Activated CD8-positive, alpha-beta memory T cell treated with anti-CD3 and anti-CD28 coated beads for 48 hours (primary cell): ENCODE data around the gene TADA3.
A peak's percentile ranks its signal among the peaks of the same experiment; 100 is the strongest.

Source experiments
- DNase-seq, 3 experiments: peaks; one replicate each; pipeline ENCODE4 v3.0.0-alpha.2; 2020; ENCODE audit warnings: low read depth in 2 of 3, low spot score in 2 of 3

The TADA3 gene

GRCh38 chr3:9762871-9763270, 29.4 kb downstream of the TADA3 start:
- DNase-seq: no peak

GRCh38 chr3:9761919-9762318, 30.4 kb downstream of the TADA3 start:
- DNase-seq: no peak

- DNase-seq: no peak
These were observed 31.3 kb downstream of the TADA3 start for GRCh38 chr3:9760779-9761505.

DNA sequence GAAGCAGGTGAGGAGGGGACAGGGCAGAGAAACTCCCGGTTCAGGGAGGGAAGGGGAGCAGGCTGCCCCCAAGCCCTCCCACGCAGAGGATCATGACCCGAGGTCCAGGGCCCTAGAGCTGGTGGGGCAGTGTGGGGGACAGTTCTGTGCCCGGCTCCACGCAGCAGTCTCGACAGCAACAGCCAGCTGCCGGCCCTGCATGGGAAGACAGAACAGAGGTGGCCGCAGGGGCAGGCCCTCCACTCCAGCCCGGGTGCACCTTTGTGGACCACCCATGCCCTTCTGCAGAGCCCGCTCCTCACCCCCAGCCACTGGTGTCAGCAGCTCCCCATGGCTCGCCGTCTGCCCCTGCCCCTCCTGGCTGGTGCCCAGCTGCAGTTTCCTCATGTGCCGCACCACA, 34.8 kb downstream of the TADA3 start:
- DNase-seq: no peak

GRCh38 chr3:9754678-9755077, 37.6 kb downstream of the TADA3 start:
- DNase-seq: no peak

- DNase-seq: no peak
These were observed 41.5 kb downstream of the TADA3 start for GRCh38 chr3:9750556-9751411.

DNA sequence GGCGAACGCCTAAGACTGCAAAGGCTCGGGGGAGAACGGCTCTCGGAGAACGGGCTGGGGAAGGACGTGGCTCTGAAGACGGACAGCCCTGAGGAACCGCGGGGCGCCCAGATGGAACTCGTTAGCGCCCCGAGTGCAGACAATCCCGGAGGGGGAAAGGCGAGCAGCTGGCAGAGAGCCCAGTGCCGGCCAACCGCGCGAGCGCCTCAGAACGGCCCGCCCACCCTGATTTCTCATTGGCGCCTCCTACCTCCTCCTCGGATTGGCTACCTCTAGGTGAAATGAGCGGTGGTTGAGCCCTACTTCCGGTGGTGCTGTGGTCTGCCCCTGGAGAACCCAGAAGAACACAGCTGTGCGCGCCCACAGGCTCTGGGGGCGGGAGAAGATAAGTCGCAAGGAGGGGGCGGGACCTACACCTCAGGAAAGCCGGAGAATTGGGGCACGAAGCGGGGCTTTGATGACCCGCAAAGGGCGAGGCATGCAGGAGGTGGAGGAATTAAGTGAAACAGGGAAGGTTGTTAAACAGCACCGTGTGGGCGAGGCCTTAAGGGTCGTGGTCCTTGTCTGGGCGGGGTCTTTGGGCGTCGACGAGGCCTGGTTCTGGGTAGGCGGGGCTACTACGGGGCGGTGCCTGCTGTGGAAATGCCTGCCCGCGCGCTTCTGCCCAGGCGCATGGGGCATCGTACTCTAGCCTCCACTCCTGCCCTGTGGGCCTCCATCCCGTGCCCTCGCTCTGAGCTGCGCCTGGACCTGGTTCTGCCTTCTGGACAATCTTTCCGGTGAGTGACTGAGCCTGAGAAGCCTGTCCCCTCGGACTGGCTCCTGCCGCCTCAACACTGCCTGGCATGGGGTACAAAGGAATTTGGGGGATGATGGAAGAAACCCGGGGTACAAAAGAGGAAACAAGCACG, 42.4 kb downstream of the TADA3 start, which contains the start of gene OGG1:
TSS of gene OGG1 (plus strand) at position 308 of the 911 bp plus-strand sequence. CDS start at position 643, 335 bp downstream.
- DNase-seq: peak; percentile 88 to 93 (median 90)

DNA sequence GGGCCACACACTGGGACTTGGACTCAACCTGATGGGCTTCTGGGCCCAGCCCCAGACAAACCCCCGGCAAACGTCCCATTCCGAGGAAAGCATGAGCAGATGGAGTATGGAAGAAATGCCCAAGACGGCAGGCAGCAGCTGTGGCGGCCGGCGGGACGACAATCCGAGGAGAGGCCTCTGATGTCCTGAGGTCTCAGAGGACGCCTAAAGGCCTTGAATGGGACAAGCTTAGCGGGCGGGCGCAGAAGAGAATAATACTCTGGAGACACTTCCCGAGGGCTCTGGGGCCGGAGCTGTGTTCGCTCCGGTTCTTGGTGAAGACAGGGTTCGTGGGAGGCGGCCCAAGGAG, 43.0 kb downstream of the TADA3 start:
- DNase-seq: no peak

- DNase-seq: no peak
These were observed 44.2 kb downstream of the TADA3 start for GRCh38 chr3:9748031-9748430.

DNA sequence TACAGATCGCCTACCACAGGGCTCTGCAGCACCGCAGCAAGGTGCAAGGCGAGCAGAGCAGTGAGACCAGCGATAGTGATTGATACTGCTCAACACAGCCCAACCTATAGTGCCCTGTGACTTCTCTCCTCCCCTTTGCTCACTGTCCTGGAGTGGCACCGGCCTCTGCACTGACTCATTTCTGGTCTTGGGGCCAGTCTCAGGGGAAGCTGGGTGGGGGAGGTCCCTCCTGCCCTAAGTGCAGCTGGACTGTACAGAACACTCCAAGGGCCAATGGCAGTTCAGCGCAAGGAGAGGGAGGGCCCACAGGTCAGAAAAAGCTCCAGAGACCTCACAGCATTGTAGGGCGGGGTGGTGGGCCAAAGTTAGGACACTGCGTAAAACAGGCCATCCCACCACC, 45.0 kb downstream of the TADA3 start:
- no peak for DNase-seq

GRCh38 chr3:9746330-9746729, 45.9 kb downstream of the TADA3 start:
- DNase-seq: no peak

GRCh38 chr3:9745521-9745920, 46.8 kb downstream of the TADA3 start:
- no peak for DNase-seq

DNA sequence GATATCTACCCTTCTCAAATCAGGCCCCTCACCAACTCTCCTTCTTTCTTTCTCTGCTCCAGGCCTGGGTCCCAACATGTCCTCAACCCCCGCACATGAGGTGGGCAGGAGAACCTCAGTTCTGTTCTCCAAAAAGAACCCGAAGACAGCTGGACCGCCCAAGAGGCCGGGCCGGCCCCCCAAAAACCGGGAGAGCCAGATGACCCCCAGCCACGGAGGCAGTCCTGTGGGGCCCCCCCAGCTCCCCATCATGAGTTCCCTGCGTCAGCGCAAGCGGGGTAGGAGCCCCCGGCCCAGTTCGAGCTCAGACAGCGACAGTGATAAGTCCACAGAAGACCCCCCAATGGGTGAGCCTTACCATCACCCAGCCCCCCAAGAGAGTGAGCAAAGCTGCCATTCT, 48.1 kb downstream of the TADA3 start:
- DNase-seq: no peak

- no peak for DNase-seq
These were observed 48.7 kb downstream of the TADA3 start for GRCh38 chr3:9743548-9743947.

DNA sequence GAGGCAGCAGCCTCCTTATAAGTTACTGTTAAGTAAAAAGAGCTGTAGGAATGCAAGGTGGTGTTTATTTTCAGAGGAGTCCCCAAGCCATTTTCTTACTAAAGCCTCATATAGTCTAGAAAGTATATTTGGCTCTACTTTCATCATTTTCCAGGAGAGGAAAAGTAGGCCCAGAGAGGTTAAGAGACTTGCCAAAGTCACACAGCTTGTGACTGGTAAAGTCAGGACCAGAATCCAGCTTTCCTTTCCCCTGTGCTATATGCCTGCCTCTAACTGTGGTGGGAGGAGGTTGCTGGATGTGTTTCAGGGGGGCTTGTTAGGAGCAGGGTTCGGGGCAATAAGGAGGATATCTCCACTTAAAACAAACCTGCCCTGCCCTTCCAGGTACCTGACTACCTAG, 49.7 kb downstream of the TADA3 start:
- no peak for DNase-seq

DNA sequence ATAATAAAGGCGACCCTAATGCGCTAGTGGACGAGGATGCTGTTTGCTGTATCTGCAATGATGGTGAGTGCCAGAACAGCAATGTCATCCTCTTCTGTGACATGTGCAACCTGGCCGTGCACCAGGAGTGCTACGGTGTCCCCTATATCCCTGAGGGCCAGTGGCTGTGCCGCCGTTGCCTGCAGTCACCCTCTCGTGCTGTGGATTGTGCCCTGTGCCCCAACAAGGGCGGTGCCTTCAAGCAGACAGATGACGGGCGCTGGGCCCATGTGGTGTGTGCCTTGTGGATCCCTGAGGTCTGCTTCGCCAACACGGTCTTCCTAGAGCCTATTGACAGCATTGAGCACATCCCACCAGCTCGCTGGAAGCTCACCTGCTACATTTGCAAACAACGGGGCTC, 53.1 kb downstream of the TADA3 start:
- no peak for DNase-seq

- DNase-seq: no peak
These were observed 55.4 kb downstream of the TADA3 start for GRCh38 chr3:9736831-9737230.

DNA sequence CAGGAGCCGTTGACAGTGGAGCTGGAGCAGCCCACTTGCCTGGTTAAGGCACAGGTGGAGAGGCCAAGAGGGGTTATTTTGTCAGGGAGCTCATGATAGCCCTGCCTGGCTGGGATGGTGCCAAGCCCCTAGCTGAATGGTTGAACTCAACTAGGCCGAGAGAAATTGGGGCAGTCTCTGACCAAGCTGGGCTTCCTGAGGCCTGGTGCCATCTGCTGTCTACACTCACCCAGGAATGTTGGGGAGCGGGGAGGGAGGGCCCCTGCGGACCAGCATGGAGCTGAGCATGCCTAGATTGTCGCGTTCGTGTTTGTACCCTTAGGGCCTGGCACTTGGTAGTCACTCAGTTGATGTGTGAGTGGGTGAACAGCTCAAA, 59.5 kb downstream of the TADA3 start:
- no peak for DNase-seq

- peak in 1 of 3 experiments; percentile 22 for DNase-seq
These were observed 60.1 kb downstream of the TADA3 start for GRCh38 chr3:9732080-9732739.

DNA sequence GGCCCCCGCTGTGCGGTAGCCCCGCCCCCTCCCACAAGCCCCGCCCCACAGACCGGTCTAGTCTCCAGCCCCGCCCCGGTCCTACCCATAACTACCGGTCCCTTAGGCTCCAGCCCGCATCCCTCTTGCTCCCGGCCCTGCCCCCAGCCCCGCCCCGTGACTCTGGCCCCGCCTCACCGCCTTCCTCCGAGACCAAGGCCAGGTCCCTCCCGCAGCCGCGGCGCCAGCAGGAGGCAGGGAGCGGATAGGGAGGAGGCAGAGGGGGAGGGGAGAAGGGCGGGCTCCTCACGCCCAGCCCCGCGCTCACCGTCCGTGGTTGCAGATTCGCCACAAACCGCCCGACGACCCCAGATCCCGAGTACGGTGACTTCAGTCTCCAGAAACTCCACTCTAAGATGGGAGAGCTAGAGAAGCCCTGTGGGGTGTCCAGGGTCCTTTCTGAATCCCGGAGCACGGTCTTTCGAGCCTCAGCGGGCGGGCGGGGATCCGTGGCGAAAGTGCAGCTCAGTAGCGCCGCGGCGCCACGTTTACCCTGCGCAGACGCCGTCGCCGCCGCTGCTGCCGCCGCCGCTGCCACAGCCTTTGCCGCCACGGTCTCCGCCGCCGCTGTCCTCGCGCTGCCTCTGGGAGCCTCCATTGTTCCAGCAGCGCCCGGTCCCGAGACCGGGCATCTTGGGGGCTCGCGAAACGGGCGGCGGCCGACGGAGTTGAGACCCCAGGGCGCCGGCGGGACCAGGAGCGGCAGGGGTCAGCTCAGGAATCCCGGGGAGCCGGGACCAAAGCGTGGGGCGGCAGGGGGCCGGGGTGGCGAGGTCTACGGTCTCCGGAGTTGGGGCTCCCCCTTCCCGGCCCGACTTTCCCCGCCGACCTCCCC, 60.8 kb downstream of the TADA3 start, which contains the start of gene BRPF1:
TSS of gene BRPF1 (plus strand) at position 530 of the 874 bp plus-strand sequence. CDS start 2,406 bp downstream, outside the sequence.
- DNase-seq: peak; percentile 95 to 98 (median 98)
